Activated naive CD4-positive, alpha-beta T cell treated with anti-CD3 and anti-CD28 coated beads, Interleukin-2, amount 50 U/mL, for 16 hours (primary cell): Measurements from ENCODE around the gene DOC2A.
A peak's percentile ranks its signal among the peaks of the same experiment; 100 is the strongest.

Source experiments
- DNase-seq: peaks from one replicate; pipeline ENCODE4 v3.0.0-alpha.2; 2020

DOC2A gene

DNA sequence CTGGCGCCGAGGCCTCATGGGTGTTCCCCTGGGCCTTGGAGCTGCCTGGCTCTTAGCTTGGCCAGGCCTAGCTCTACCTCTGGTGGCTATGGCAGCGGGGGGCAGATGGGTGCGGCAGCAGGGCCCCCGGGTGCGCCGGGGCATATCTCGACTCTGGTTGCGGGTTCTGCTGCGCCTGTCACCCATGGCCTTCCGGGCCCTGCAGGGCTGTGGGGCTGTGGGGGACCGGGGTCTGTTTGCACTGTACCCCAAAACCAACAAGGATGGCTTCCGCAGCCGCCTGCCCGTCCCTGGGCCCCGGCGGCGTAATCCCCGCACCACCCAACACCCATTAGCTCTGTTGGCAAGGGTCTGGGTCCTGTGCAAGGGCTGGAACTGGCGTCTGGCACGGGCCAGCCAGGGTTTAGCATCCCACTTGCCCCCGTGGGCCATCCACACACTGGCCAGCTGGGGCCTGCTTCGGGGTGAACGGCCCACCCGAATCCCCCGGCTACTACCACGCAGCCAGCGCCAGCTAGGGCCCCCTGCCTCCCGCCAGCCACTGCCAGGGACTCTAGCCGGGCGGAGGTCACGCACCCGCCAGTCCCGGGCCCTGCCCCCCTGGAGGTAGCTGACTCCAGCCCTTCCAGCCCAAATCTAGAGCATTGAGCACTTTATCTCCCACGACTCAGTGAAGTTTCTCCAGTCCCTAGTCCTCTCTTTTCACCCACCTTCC, 23.3 kb downstream of the DOC2A start:
- DNase-seq, result no peak

DNA sequence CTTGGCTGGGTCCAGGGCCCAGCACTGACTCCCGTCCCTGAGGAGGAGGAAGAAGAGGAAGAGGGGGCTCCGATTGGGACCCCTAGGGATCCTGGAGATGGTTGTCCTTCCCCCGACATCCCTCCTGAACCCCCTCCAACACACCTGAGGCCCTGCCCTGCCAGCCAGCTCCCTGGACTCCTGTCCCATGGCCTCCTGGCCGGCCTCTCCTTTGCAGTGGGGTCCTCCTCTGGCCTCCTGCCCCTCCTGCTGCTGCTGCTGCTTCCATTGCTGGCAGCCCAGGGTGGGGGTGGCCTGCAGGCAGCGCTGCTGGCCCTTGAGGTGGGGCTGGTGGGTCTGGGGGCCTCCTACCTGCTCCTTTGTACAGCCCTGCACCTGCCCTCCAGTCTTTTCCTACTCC, 23.9 kb downstream of the DOC2A start:
- DNase-seq, result no peak

DNA sequence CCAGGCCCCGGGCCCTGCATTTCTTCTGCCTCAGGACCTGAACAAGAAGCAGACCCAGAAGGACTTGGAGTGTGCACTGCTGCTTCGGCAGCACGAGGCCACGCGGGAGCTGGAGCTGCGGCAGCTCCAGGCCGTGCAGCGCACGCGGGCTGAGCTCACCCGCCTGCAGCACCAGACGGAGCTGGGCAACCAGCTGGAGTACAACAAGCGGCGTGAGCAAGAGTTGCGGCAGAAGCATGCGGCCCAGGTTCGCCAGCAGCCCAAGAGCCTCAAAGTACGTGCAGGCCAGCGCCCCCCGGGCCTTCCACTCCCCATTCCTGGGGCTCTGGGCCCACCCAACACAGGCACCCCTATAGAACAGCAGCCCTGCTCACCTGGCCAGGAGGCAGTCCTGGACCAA, 24.6 kb downstream of the DOC2A start:
- no peak for DNase-seq

DNA sequence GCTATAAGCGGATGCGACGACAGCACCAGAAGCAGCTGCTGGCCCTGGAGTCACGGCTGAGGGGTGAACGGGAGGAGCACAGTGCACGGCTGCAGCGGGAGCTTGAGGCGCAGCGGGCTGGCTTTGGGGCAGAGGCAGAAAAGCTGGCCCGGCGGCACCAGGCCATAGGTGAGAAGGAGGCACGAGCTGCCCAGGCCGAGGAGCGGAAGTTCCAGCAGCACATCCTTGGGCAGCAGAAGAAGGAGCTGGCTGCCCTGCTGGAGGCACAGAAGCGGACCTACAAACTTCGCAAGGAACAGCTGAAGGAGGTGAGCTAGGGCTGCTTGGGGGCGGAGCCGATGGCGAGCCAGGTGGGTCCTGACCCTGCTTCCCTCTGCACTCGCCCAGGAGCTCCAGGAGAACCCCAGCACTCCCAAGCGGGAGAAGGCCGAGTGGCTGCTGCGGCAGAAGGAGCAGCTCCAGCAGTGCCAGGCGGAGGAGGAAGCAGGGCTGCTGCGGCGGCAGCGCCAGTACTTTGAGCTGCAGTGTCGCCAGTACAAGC, 25.5 kb downstream of the DOC2A start:
- no peak for DNase-seq

DNA sequence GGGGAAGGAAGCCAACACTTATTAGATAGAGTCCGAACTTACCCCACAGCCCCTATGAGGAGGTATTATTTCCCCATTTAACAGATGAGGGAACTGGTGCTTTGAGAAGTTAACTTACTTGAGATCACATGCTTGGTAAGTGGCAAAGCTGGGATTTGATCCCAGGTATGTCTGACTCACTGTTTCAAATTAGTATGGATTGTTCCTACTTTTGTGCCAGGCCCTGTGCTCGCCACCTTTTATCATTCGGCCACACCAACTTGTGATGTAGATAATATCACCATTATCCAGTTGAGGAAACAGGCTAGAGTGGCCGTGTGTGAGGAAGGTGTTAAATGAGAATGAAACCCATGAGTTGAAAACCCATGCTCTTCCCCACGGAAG, 26.1 kb downstream of the DOC2A start:
- DNase-seq, result no peak

DNA sequence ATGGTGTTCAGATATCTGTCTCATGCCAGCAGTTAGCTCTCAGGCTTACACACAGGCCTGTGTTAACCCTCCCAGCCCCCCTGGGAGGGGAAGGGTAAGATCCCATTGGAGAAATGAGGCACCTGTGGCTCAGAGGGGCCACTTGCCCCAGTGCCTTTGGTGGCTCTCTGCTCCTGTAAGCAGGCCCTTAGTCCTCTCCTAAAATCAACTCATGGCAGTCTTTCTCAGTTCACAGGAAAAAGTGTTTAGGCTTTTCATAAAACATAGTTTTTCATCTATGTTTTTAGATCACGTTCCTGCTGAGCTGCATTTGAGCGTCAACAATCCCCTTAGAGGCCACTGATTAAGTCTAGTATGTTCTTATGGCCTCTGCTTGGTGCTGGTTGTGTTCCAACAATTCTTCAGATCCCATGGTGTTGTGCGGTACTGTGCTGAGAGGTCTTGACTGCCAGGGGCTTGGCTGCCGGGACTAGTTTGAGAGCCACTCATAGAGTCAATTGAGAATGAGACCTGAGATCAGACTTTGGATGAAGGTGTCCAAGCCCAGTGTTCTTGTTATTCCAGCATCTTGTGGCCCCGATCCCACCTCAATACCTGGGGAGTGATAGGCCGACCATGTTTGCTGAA, 26.6 kb downstream of the DOC2A start:
- no peak for DNase-seq

DNA sequence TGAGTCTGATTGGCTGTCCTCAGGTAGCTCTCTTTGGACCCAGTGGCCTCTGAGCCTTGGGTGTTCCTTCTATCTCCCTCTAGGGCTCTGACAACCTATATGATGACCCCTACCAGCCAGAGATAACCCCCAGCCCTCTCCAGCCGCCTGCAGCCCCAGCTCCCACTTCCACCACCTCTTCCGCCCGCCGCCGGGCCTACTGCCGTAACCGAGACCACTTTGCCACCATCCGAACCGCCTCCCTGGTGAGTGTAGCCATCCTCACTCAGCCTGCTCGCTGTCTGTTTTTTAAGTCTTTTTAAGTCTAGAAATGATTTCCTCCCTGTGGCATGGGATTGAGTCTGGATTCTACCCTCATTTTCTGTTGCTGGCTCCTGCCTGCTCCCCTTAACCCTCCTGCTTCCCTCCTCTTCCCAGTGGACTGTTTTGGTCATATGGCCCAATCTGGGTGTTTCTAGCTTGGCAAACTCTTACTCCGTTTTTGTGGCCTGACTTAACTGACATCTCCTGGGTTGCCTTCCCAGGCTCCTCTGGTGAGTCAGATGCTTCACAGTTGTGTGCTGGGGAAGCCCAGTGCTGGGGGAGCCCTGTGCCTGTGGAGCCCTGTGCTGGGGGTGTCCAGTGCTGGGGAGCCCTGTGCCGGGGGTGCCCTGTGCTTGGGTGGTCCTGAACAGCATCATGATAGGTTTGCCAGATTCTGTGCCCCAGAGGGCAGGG, 27.2 kb downstream of the DOC2A start:
- no peak for DNase-seq

DNA sequence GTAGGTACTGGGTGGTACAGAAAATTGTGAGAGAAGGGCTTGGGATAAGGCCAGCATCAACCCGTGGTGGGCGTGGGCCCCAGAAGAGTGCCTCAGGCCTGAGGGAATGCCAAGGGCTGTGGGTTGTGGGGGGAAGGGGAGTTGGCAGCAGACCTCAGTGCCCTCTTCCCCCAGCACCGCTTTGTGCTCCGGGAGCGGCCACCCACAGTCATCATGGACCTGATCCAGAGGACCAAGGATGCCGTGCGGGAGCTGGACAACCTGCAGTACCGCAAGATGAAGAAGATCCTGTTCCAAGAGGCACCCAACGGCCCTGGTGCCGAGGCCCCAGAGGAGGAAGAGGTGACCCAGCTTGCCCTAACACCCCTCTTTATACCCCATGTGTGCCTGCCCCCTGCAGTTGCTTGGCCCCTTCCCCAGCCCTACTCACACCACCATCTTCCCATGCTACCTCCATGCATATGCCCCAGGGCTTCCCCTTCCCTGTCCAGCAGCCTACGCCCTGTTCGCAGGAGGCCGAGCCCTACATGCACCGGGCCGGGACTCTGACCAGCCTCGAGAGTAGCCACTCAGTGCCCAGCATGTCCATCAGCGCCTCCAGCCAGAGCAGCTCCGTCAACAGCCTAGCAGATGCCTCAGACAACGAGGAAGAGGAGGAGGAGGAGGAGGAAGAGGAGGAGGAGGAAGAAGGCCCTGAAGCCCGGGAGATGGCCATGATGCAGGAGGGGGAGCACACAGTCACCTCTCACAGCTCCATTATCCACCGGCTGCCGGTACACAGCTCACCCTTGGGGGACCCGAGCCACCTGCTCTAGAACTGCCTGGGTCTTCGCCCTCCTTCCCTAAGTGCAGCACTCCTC, 28.0 kb downstream of the DOC2A start:
- DNase-seq, result no peak

DNA sequence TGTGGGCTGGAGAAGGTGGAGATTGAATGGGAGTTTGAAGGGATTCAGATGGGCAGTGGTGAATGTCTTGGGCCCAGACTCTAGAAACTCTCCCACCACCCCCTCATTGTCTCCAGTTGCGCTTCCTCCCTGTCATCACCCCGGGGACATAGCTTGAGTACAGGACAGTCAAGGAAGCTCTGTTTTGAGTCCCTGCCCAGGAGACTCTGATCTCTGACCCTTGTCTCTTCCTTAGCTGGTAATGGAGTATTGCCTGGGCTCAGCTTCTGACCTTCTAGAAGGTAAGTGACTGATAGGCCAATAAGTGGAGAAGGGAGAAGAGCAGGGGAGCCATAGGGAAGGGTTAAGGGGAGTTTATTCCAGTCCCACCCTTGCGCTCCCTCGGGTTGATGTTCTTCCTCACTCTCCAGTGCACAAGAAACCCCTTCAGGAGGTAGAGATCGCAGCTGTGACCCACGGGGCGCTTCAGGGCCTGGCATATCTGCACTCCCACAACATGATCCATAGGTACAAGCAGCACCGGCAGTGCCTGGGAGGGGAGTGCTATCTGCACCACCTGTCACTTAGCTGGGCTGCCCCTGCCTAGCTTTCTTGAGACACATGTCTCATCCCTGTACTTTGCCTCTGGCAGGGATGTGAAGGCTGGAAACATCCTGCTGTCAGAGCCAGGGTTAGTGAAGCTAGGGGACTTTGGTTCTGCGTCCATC, 32.1 kb downstream of the DOC2A start:
- no peak for DNase-seq

DNA sequence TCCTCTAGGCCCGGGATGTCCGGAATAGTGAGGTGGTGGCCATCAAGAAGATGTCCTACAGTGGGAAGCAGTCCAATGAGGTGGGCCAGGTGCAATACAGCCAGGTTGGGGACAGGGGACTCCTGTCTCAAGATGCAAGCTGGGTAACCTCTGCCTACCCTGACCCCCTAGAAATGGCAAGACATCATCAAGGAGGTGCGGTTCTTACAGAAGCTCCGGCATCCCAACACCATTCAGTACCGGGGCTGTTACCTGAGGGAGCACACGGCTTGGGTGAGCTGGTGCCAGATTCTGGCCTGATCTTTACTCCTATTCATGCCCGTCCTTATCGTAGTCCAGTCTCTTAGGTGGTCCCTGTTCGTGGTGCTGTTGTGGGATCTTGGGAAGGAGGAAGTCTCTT, 32.7 kb downstream of the DOC2A start:
- DNase-seq, result no peak

DNA sequence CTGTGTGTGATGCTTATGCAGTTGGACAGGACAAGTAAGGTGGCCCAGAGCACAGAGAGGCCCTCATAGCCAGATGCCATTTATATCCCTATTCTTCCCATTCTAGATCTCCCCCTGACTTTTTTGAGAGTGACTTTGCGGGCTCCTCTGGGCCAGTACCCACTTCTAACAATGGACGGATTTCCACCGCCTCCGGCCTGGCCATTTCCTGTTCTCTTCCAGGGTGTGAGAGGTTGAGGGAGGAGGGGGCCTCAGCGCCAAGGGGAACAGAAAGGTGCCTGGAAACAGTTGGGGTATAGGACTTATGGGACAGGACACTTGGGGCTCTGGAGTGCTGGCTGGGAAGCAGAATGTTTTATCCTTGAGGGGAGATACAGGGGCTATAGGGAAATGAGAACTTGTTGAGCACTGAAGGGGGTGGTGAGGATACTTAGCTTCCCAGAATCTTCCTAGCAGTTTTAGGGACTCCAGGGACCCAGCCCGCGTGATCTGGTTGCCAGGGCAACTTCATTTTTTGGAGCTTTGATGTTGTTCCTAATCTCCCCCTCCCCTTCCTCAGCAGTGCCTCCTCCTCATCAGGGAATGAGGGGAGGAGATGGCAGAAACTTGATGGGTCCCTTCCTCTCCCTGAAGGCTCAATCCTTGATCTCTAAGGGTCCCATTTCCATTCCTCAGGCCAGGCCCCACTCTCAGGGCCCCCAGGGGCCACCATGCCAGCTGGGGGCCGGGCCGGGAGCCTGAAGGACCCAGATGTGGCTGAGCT, 33.6 kb downstream of the DOC2A start:
- no peak for DNase-seq

DNA sequence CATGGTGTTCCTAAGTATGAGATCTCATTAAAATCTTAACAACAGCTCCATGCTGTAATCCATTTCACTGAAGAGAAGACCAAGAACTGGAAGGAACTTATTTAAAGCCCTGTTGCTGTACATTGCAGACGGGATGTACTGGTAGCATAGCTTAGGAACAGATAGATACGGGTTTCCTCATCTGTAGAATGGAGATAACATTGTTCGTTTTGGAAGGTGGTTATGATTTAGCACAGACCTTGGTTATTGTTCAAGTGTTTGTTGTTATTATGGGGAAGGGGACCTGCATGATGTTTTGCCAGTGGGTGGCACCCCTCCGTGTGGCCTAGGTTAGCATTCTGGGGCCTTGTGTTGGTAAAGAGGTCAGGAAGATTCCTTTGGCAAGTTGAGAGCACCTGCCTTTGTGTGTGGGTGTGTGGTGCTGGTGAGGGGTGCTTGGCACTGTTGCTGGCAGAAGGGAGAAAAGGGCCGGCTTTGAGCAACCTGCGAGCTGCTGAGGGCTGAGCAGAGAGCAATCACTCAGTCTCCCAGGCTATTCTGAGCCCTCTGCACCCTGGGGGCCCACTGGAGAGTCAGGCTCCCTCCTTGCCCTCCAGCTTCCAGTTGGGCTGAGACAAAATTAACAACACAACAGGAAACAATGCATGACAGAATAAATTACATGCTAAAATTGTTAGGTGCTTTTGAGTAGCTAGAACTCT, 34.9 kb downstream of the DOC2A start:
- no peak for DNase-seq

DNA sequence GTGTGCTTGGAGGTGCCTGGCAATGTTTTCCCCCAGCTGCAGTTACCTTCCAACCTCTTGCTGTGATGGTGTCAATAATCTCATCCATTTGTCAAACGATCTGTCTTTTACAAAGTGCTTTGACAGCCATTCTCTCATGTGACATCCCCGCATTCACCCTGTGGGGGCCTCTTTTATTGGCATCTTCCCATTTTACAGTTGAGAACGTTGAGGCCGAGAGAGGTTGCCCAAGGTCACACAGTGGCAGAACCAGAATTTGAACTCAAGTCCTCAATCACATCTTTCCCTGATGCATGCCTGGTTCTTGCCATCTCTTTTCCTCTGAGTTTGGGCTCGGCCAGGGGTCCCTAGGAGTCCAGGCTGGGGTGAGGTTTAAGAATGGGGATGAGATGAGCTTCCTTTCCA, 35.7 kb downstream of the DOC2A start:
- no peak for DNase-seq

DNA sequence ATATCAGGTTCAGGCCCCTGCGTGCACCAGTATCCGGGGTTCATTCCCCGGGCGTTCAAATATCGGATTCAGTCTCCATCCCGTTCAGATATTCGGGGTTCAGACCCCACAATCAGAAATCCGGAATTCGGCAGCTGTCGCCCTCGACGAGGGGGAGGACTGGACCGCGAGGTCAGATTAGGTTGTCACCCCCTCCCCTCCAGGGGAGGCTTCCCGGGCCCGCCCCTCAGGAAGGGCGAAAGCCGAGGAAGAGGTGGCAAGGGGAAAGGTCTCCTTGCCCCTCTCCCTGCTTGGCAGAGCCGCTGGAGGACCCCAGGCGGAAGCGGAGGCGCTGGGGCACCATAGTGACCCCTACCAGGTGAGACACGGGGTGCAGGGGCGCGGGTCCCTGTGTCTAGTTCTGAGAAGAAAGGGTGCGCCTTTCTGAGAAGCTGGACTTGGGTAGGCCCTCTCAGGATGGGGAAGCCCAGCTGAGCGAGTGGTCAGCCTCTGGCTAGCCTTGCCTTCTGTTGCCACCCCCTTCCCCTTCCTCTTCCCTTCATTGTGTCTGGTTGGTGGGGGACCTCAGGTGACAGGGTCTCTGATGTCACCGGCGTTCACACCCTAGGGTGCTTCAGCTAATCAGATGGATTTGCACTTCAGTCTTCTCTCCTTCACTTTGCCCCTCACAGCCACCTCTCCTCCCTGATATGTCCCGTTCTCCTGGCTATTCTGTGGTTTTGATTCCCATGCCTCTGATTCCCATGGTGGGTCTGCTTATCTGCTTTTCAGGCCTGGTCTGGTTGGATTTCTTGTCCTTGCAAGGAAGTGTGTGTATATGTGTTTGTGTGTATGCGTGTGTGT, 36.3 kb downstream of the DOC2A start:
- no peak for DNase-seq

DNA sequence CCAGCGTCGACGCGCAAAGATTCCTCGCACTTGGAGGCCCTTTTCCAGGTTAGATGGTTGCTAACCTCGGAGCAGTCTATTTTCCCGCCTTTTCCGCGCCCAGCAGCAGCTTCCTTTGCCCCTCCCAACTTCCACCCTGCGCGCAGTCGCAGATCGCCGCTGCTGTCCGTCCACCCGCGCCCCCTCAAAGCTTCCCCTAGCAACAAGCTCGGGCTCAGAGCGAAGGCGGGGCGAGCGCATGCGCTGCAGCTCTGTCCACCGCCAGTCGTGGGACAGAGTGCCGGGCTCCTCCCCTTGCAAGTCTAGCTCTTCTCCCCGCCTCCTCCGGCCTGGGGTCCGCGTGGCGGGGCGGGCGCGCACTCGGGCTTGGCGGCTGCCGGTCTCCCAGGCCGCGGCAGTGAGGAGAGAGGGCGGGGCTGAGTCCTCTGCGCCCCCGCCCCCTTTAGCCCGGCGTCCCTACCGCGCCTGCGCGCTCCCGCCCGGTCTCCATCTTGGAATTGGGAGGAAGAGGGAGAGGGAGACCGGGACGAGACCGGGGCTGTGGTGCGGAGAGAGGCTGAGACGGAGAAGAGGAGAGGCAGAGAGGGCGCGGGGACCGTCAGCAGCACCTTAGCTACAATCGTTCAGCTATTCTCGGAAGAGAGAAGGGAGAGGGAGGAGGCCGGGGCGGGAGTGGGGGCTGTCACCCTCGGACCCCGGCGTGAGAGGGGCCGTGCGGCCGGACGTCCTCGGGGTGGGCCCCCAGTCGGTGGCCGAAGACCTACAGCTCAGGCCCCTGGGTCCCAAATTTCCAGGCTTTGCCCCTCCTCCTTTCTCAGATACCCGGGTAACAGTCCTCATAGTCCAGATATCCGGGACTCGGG, 37.2 kb downstream of the DOC2A start, which contains the start of gene TAOK2:
Gene TAOK2 (plus strand): TSS at position 485 of the 863 bp plus-strand sequence. CDS start 3,905 bp downstream, outside the sequence.
- DNase-seq, result peak; percentile 95

DNA sequence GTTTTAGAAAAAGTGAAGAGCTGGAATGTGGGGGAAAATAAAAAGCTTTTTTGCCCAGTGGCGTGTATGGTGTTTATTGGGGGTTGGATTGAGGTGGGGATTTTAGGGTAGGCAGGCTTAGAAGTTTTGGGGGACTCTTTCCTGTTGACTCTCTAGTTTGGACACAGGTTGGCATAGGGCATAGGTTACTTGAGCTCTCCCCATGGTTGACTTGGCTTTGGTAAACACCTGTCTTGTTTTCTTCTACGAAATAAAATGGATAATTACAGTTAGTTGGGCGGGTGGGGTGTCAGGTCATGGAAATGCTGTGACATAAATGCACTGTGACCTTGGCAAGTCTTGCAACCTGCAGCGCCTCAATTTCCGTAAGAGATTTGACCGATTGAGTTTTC, 37.8 kb downstream of the DOC2A start:
- no peak for DNase-seq

DNA sequence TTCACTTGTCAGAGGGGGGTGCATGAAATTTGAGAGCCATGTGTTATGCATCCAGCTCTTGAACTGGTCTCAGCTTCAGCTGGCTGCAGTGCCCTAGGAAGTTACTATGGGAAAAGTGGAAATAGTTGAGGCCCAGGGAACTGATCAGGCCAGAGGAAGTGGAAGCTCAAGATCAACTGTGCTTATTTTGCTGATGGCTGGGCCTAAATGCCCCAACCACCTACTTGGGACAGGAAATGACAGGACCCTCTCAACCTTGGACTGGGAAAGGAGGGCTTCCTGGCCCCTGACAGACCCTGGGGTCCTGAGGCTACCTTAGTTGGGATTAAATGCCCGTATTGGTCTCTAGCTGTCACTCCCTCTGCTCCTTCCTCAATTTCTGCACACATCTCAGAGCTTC, 38.3 kb downstream of the DOC2A start:
- no peak for DNase-seq

DNA sequence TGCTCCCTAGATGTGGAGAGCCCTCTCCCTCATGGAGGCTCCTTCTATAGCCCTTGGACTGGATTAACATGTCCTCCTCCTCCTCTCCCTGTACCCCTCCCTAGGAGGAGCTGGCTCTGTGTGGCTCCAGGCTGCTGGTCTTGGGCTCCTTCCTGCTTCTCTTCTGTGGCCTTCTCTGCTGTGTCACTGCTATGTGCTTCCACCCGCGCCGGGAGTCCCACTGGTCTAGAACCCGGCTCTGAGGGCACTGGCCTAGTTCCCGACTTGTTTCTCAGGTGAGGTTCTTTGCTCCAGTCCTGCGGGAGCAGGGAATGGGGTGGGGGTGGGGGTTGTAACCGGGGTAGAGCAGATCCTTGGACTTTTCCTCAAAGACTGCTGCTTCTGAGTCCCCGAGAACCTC, 39.5 kb downstream of the DOC2A start:
- no peak for DNase-seq

DNA sequence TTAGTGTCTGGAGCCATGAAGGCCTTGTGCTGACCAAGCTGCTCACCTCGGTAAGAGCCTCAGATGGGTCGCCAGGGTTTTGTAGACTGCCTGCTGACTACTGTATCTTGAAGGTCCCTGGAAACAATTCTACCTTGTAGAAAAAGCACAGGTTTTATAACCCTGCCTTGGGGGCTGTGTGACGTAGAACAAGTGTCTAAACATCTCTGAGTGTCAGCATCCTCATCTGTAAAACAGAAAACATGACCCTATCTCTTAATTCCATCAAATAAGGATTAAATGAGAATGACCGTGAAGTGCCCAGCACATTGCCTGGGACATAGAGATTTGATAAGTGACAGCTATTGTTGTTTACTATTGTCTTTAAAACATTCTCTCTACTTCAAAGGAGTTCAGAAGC, 42.6 kb downstream of the DOC2A start:
- DNase-seq, result no peak
